ENCODE data around the gene MAP3K1.
"Not testable (repeated sequence)": the region's sequence is repeated elsewhere in the genome, so short reads cannot be mapped to it uniquely, and the experiment has no call there.

The MAP3K1 gene

DNA sequence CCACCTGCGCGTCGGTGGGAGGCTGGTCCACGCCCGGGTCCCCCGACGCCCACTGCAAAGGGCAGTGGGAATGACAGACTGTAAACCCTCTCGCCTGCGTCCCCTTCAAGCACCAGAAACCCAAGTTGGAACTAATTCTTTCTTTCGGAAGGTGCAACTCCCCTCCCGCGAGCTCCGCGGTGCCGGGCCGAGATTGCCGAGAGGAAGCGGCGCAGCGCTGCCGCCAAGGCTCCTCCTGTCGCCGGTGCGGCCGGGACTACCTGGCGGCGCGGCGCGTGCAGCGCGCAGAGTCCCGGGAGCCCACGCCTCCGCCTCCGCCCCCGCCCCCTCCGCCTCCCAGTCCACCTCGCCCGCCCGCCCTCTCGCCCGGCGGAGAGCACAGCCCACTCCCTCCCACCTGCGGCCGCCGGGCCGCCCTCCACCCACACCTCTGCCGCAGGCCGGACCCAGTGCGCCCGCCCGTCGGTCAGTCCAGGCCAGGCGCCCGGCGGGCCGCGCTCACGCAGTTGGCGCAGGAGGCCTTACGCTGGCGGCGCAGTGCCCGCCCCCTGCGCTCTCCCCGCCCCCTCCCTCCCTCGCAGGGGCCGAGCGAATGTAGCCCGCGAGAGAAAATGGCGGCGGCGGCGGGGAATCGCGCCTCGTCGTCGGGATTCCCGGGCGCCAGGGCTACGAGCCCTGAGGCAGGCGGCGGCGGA is at the start of gene MAP3K1:
MAP3K1 (plus strand) TSS at position 587 of the 695 bp plus-strand sequence; CDS start at position 612, 25 bp downstream.
- DNase-seq, result no peak

GRCh38 chr5:56766926-56767325 is 48.4 kb upstream of the MAP3K1 start:
- no peak for DNase-seq

DNA sequence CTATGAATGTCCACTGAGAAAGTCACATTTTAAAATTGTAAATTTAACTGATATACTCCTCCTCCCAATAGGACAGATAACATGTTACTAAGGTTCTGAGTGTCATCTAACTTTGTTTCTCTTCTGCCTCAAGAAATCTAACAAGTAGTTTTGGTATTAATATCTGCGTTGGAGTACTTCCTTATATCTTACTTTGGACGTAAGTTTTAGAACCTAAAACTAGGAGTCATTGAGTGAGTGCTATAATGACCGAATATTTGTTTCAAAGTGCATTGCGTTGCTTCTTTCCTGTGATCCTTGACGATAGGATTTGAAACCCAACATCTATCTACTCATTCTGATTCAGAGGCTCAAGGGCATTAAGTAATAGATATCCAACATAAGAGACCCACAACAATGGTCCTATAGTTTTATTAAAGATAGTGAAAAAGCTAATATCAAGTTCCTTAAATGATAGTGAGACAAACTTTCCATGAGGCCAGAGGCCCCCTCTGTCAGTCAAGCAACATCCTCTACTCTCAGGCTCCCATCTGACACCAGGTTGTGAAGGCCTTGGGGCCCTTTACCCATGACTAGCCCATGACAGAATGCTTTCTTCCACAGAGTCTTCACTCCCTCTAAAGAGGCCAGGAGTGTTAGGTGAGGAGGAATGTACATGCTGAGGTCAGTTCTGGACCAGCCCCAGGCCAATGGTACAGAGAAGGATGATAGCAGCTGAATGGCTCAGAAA is 45.3 kb upstream of the MAP3K1 start:
- no peak for DNase-seq

DNA sequence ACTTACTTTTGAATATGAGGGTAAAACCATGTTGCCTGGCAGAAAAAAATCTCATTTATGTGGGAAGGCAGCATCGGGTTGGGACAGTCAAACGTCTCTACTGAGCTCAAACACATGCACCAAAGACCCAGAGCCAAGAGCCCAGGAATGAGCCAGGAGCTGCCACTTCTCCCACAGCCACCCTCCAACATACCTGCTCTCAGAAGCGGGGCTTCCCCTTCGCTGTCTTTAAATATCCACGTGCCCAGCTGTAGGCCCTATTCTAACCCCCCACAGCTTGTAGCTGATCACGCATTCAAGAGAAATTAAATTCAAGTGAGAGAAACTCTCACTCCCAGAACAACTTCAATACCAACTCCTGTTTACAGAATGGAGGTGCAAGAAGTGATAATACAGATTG is 42.6 kb upstream of the MAP3K1 start:
- no peak for DNase-seq

DNA sequence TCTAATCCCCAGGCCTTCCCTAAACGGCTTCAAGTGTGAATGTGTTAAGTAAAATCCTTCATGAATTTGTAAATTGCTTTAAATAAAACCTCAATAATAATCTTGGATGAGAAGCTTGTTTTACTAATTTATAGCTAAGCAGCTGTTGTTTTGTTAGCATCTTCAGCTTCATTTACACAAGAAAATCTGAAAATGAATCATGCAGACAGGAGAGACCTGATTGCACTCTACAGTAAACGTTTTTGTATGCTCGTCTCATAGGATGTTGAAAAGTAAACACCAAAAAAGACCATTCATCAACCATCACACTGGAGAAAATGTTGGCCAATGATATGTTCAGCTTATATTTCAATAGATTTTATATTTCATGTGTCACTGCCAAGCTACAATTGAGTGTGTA is 40.4 kb upstream of the MAP3K1 start:
- DNase-seq, result no peak

- DNase-seq, result not testable (repeated sequence)
These were observed 39.0 kb upstream of the MAP3K1 start for GRCh38 chr5:56776212-56776846.

DNA sequence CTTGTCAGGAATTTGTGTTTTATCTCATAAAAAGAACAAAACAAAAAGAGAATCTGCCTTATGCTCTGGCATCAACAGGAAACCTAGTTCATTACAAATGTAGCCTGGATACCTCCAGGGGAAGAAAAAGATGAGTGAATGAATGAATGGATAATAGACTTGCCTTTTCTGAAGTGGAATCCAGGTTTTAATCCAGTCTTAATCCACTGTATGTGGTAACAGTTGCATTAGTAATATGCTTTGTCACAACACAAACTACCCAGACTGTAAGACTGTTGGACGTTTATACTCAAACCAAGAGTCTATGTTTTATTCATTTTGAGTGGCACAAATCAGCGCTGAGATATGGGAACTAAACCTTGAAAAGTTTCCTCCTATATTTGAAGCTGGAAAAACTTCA is 32.1 kb upstream of the MAP3K1 start:
- DNase-seq, result no peak

DNA sequence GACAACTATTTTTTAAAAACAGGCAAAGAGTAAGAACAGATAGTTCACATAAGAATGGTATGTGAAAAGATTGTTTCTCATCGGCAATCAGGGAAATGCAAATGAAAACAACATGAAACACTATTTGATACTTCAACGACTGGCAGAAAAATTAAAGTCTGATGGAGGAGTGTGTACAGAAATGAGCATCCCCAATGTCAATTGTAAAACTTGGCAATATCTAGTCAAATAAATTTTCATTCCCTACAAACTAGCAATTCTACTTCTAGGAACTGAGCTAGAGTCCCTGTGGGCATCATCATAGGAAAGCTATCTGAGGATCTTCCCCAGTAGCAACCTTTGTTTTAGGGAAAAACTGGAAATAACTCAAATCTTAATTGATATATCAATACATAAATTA is 29.0 kb upstream of the MAP3K1 start:
- DNase-seq, result no peak

GRCh38 chr5:56791396-56791795 is 24.0 kb upstream of the MAP3K1 start:
- no peak for DNase-seq

GRCh38 chr5:56798521-56798920 is 16.8 kb upstream of the MAP3K1 start:
- DNase-seq, result no peak

- DNase-seq, result no peak
These were observed 15.2 kb upstream of the MAP3K1 start for GRCh38 chr5:56800186-56800585.

GRCh38 chr5:56801256-56801655 is 14.1 kb upstream of the MAP3K1 start:
- no peak for DNase-seq

- DNase-seq, result no peak
These were observed 13.1 kb upstream of the MAP3K1 start for GRCh38 chr5:56802205-56802604.

- DNase-seq, result peak; percentile 35
These were observed 12.3 kb upstream of the MAP3K1 start for GRCh38 chr5:56803025-56803424.

GRCh38 chr5:56803894-56804293 is 11.5 kb upstream of the MAP3K1 start:
- DNase-seq, result no peak

DNA sequence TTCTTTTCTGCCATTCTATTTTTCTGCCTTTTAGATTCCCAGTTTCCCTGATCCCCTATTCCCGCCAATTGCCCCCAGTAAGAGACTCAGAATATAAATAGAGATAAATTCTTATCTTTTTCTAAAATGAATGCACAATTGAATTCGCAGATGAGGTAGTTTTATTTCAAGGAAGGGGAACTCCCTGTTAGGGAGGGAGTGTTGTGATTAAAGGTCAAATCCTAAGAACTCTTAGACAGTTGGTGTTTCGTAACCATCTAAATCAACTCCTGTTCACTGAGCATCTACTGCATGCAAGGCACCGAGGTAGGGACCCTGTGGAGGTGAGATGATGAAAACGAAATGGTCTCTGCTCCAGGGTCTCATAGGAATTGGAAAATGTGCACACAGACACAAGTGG is 7.7 kb upstream of the MAP3K1 start:
- DNase-seq, result no peak

GRCh38 chr5:56808211-56808610 is 7.1 kb upstream of the MAP3K1 start:
- DNase-seq, result no peak

DNA sequence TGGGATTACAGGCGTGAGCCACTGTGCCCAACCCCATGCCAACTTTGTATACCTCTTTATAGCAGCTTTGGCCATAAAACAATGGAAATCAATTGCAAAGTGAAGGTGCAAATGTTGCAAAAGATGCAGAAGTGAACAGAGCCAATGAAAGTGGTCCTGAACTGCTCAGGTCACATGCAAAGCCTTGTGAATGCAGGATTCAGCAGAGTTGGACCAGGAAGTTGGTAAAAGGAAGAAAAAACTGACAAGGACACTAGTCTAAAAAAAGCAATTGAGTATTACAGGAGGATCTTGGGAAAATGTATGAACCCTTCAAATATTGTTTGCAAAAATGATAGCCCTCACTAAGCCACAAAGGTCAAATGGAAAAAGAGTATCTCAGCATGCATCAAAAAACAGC is 4.5 kb upstream of the MAP3K1 start:
- DNase-seq, result no peak

GRCh38 chr5:56812110-56812509 is 3.2 kb upstream of the MAP3K1 start:
- DNase-seq, result no peak

DNA sequence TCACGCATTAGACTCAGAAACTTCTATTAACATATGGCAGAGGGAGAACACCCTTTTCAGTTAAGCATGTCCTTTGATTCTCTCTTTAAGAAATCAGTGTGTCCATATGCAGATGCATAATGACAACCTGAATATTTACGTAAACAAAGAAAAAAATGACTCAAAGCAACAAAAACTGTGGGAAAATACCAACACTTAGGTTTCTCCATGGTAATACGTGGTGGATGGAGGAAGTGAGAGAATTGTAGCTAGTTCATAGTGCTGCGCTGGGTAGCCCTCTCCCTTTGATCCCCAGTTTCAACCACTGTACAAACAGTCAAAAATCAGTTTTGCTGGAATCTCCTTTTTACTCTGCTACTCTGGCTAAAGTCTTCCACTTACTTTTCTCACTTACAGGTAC is 2.0 kb upstream of the MAP3K1 start:
- no peak for DNase-seq

DNA sequence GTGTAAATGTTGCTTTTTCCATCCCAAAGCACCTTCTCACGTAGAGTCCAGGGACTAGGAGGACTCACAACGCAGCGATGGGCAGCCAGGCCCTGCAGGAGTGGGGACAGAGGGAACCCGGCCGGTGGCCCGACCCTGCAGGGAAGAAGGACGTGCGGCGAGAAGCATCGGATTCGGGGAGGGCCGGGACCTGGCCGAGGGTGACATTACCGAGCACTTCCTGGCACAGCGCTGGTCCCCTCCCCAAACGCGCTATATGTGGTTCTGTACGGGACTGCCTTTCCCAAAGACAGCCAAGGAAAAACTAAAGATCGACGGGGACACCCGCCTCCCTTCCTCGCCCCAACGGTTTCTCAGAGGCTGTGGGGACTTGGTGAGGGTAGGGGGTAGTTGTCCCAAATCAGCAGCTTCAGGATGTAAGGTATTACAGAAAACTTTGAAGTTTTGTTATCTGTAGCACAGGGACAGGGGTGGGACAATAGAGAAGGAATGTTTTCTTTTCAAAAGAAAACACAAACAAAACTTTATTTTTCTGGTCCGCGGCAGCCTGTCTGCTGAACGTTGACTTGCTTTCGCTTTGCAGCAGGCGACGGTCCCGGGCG is 887 bp upstream of the MAP3K1 start:
- no peak for DNase-seq

GRCh38 chr5:56815658-56816545 is 553 bp downstream of the MAP3K1 start:
- no peak for DNase-seq
